ENCODE results near the gene SEC63.

DNA sequence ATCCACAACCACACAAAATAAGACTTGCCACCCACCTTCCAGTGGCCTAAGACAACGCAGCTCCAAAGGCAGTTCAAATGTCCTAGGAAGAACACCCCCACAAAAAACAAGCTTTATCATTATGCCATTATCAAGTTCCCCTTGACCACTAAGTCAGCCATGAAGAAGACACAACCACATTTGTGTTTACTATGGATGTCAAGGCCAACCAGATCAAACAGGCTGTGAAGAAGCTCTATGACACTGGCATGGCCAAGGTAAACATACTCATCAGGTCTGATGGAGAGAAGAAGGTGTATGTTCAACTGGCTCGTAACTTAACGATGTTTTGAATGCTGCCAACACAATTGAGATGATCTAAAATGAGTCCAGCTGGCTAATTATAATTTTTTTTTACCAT, 26.1 kb downstream of the SEC63 start:
- no peak for TF ChIP-seq POLR2A (IDR thresholded peaks at IDR 0.05; ENCODE audit: extremely low read depth, insufficient read length)
- TF ChIP-seq, protein P1, sequence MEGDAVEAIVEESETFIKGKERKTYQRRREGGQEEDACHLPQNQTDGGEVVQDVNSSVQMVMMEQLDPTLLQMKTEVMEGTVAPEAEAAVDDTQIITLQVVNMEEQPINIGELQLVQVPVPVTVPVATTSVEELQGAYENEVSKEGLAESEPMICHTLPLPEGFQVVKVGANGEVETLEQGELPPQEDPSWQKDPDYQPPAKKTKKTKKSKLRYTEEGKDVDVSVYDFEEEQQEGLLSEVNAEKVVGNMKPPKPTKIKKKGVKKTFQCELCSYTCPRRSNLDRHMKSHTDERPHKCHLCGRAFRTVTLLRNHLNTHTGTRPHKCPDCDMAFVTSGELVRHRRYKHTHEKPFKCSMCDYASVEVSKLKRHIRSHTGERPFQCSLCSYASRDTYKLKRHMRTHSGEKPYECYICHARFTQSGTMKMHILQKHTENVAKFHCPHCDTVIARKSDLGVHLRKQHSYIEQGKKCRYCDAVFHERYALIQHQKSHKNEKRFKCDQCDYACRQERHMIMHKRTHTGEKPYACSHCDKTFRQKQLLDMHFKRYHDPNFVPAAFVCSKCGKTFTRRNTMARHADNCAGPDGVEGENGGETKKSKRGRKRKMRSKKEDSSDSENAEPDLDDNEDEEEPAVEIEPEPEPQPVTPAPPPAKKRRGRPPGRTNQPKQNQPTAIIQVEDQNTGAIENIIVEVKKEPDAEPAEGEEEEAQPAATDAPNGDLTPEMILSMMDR (IDR thresholded peaks at IDR 0.05; ENCODE audit: low read depth, low read length): no peak
- TF ChIP-seq, protein P2, sequence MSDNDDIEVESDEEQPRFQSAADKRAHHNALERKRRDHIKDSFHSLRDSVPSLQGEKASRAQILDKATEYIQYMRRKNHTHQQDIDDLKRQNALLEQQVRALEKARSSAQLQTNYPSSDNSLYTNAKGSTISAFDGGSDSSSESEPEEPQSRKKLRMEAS (IDR thresholded peaks at IDR 0.05; ENCODE audit: low read depth, low read length): no peak
